HTR-8/SVneo (cell line): ENCODE measurements around the gene CENPK.
"Not testable (repeated sequence)": the region's sequence is repeated elsewhere in the genome, so short reads cannot be mapped to it uniquely, and the experiment has no call there.

Source experiments
- DNase-seq: peaks from one replicate; pipeline ENCODE4 v3.0.0; 2011; ENCODE audit warnings: low spot score, mixed read lengths; ENCODE audit not compliant: insufficient read length
- FAIRE-seq: peaks from 2 replicates; lab custom pipeline; 2011; peaks lifted over from hg19 to GRCh38; lab: Jason Lieb, UNC

Gene CENPK

DNA sequence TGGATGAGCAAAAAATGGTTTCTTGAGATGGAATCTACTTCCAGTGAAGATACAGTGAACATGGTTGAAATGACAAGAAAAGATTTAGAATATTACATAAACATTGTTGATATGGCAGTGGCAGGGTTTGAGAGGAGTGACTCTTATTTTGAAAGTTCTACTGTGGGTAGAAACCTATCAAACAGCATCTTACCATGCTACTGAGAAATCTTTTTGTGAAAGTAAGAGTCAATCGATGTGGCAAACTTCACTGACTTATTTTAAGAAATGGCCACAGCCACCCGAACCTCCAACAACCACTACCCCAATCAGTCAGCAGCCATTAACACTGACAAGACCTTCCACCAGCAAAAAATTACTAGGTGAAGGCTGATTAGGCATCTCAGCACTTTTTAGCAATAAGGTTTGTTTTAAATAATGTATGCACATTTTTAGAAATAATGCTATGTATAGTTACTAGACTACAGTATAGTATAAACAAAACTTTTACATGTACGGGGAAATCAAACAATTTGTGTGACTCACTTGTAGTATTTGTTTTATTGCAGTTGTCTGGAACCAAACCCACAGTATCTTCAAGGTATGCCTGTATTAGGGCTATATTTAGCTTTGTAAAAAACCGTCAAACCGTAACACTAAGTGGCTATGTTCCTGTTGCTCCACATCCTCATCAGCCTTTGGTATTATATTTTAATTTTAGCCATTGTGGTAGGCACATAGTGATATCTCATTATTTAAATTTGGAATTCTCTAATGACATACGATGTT, 50.6 kb downstream of the CENPK start:
- FAIRE-seq (no peak), DNase-seq (no peak)

DNA sequence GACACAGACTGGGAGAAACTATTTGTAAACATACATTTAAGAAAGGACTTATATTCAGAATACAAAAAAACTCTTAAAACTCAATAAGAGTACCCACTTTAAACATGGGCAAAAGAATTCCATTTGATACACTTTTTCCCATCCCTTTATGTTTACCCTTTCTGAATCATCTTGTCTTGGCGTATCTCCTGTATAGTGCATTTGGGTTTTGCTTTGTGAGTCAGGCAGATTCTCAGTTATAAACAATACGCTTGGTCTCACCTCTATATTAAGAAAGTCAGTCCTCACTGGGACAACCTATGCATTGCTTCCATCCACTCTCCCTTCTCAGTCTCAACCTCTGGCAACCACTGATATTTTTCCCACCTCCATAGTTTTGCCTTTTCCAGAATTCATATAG, 54.0 kb downstream of the CENPK start:
- DNase-seq: no peak
- FAIRE-seq: no peak

DNA sequence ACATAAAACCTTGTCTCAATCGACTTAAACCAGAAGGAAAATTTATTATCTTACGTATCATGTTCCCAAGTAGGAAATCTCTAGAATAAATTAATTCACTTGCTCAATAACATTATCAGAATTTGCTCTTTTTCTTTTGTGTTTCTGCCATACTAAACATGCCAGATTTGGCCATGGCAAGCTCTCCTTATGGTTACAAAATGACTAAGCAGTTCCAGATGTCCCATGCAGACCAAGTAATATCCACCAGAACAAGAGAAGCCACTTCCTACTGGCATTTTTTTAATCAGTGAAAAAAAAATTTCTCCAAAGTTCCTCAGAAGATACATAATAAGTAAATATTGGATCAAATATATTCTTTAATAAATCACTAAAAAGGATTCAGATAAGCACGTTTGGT, 56.0 kb downstream of the CENPK start:
- FAIRE-seq (no peak), DNase-seq (no peak)

DNA sequence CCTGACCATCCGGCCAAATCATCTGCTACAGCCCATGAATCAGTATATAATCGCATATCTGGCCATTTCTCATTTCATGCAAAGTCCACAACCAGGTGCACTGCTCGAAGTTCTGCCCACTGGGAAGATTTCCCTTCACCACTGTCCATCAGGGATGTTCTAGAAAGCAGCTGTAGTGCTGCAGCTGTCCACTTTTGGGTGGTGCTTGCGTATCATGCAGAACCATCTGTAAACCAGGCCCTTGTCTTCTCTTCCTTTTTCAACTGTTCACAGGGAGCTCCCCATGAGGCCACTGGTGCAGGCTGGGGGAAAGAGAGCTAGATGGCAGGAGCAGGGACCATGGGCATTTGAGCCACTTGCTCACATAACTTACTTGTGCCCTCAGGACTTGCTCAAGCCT, 73.8 kb downstream of the CENPK start:
- no peak for FAIRE-seq
- DNase-seq: no peak

DNA sequence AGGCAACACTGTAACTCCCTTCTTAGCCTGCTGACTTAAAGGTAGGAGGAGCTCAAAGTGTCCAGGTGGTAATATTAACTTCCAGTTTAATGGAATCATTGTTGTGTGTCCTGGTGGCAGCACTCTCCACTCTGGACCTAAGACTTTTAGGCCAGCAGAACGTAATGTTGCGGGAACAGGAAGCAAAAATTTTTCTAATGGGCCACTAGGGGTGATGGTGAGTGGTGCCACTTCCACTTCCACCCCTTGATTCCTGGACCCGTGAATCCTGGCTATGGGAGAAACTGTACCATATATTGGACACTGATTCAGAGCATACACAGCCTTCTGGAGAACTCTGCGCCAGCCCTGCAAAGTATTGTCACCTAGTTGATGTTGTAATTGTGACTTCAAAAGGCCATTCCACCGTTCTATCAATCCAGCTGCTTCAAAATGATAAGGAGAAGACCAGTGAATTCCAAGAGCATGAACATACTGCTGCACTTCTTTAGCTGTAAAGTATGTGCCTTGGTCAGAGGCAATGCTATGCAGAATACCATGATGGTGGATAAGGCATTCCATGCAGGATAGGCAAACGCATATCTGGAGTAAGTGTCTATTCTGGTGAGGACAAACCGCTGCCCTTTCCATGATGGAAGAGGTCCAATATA, 74.8 kb downstream of the CENPK start:
- not testable (repeated sequence) for FAIRE-seq, DNase-seq

DNA sequence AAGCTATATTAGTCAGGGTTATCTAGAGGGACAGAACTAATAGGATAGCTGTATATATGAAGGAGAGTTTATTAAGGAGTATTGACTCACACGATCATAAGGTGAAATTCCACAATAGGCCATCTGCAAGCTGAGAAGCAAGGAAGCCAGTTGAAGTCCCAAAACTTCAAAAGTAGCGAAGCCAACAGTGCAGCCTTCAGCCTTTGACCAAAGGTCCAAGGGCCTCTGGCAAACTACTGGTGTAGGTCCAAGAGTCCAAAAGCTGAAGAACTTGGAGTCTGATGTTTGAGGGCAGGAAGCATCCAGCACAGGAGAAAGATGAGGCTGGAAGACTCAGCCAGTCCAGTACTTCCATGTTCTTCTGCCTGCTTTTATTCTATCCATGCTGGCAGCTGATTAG, 76.2 kb downstream of the CENPK start:
- not testable (repeated sequence) for DNase-seq, FAIRE-seq

DNA sequence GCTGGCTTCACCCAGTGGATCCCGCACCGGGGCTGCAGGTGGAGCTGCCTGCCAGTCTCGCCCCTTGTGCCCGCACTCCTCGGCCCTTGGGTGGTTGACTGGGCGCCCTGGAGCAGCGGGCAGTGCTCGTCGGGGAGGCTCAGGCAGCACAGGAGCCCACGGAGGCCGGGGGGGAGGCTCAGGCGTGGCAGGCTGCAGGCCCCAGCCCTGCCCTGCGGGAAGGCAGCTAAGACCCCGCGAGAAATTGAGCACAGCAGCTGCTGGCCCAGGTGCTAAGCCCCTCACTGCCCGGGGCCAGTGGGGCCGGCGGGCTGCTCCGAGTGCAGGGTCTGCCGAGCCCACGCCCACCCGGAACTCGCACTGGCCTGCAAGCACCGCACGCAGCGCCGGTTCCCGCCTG, 77.6 kb downstream of the CENPK start:
- FAIRE-seq (no peak), DNase-seq (no peak)

DNA sequence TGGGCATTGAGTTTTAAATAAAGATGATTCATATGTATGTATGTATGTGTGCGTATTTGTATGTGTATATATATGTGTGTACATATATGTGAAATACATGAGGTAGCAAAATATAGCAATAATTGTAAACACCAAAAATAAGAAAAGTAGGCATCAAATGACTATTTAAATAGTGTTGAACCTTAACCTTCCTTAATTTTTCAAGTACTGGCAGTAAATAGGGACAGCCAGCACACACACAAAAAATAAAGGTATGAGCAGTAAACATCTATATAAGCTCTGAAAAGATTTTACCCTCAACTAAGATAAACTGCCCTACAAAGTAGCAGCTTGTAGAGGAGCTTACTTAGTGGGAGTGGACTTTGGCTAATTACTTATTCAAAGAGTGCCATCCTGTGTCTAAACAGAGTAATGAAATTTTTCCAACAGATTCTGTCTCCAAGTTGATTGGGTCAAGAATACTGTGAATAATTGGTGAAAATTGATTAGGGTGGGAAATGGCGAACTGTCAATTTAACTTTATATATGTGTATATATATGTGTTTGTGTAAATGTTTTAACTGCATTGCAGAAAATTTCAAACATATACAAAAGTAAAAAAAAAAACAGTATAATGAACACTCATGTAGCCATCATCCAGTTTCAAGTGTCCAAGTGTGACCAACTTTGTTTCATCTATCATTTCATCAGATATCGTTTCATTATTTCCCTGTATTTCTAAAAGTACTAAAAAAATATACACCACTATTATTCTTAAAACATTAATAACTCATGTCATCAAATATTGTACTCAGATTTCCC, 79.2 kb downstream of the CENPK start:
- DNase-seq: peak; percentile 39
- no peak for FAIRE-seq

DNA sequence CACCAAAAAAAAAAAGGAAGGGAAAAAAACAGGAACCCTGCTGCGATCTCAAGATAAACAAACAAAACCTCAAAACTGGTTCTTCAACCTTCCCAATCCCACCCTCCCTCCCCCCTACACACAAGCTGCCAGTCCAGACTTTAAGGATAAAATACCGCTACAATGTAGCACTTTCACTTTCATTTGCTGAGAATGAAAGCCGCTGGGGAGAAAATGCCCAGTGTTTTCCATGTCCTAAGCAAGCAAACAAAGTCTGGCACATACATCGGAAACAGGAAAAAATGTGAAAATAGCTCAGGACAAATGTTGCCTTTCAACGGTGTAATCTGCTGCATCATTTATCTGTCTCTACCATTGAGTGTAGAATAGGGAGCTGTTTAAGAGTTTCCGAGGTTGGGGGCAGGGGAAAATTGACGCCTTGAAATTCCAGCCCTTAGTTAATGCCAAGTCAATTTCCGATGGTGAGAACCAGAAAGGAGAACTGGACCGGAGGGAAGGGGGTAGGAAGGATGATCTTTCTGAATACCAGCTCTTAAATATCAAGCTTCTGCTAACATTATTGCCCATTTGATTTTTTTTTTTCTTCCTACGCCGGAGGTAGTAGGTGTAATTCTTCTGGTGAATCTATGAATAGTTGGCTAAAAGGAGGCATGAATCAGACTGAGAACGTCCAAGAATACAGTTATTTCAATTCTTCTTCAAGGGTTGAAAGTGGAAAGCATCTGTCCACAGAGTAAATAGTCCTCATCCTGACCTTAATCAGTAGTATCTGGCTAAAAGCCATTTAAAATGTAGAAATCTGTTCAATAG, 80.0 kb downstream of the CENPK start:
- DNase-seq (peak; percentile 26), FAIRE-seq (peak; percentile 16)

DNA sequence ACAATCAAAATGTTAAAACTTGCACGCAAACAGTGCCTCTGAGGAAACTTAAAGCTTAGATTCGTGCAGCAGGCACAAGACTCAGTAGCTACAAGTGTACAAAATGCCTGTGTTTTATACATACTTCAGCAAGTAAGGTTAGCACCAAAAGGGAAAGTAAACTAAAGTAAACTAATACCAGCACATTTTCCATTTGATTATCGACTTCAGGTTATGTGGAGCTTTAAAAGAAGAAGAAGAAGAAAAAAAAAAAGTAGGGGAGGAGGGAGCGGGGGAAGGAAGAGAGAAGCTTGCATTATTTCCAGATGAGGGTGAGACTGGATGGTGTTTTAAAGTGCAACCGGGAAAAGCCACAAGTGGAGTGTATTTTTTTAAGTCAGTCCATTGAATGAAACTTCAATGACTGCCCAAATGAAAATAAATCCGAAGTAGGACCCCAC, 80.7 kb downstream of the CENPK start:
- DNase-seq (no peak), FAIRE-seq (no peak)

DNA sequence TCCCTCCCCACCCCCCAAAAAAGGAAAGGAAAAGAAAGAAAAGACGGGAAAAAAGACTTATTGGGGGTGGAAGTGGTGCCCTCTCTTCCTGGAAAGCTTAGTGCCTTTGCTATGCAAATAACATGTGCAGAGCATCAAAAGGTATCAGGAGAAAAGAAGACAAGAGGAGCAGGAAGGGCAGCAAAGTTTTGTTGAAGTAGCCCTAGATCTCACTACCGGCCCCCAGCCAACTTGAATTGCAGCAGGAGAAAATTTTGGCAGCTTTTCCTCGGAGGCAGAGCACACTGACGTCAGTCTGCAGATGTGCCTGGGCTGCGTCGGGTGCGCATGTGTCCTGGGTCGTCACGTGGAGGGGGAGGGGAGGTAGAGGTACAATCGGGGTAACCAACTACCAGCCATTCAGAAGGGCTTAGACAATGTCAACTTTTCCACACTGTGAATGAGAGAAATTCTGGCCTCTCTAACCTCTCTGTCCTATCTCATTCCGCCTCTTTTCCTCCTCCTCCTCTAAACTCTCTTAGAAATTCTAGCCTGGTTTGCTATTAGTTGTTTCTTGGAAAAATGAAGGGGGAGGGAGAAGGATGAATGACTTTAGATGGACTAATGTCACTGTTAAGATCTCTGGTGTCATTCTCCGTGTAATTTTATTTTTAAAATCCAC, 81.2 kb downstream of the CENPK start, which contains the start of gene ADAMTS6:
ADAMTS6 (minus strand) TSS at position 286 of the 661 bp plus-strand sequence. CDS start 8,247 bp downstream, outside the sequence.
- FAIRE-seq: peak; percentile 95
- peak; percentile 76 for DNase-seq

DNA sequence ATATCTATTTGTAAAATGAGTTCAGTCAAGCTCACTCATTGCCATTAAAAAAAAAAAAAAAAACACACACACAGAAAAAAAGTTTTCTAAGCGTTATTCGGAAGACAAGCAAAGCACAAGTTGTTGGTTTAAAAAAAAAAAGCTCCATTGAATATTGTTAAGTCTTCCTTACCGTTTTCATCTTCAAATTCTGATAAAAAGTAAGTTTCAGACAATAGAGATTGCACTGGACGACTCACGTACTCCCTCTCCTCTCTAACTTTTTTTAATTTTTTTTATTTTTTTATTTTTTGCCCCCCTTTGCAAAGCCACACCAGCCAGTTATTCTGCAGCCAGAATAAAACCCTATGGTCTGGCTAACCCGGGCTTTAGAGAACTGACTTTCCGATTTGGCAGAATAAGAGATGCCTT, 81.8 kb downstream of the CENPK start:
- FAIRE-seq: no peak
- no peak for DNase-seq

DNA sequence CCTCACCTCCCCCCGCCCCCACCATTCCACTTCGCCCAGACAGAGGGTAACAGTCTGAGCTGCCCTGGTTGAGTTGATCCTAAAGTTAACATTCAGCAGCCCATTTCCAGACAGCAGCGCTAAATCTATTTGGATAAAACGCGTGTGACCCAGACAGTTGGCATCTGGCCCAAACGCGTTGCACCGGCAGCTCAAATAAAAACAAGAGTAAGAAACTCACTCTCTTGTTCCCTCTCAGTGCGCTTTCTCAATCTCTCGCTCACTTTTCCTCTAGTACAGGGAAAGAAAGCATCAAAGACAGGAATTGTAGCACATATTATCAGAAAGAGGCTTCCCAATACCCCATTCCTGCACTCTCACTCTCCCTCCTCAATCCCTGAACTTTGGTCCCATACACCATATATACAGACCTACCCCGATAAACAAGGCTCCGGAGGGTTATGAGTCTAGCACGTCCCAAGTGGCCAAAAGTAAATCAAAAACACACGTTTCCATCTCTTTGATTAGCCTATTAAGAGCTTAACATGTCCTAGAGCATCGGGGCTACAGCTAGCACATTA, 82.6 kb downstream of the CENPK start:
- DNase-seq: no peak
- peak; percentile 54 for FAIRE-seq

DNA sequence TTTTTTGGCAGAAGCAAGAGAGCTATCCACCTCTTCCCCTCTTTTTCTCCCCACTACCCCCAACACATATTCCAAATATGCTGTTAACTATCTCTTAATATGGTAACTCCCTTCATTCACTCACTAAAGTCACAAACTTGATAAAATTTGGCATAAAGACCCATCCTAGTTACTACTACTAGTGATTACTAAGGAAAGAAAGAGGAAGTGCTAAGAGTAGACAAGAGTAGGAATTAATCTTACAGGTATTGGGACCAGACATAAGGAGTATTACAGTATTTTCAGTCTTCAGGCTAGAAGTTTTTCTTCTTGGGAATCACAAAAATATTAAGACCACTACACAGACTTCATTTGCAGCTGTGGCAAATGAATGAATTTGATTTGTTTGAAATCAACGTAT, 83.4 kb downstream of the CENPK start:
- DNase-seq (no peak), FAIRE-seq (no peak)

DNA sequence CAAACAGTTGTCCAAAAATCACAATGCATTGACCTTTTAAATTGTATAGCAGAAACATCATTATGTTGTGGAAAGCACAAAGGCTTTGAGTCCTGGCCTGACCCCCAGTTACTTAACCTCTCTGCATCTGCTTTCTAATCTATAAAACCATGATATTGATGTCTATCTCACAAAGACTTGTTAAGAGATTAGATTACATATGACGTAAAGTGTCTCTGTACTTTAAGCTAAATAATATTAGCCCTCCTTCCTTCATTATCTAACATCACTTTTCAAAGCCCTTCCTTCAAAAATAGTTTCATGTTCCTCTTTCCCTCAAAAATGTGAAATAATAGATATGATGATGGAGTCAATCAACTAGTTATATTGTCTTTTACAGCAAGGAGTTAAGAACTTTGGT, 84.6 kb downstream of the CENPK start:
- DNase-seq: no peak
- FAIRE-seq: no peak

DNA sequence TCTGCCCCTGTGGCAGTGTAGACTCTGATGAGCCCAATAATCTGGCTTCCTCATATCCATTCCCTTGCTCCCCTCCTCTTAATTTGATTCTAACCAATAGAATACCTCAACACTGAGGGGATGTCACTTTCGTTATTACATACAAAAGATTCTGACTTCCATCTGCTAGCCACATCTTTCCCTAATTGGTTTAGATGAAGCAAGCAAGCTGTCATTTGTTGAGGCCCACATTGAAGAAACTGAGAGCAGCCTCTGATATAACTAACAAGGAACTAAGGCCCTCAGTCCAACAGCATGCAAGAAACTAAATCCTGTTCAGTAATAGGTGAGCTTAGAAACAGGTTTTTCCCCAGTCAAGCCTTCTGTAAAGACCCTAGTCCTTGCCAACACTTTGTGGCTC, 87.1 kb downstream of the CENPK start:
- FAIRE-seq (no peak), DNase-seq (no peak)

DNA sequence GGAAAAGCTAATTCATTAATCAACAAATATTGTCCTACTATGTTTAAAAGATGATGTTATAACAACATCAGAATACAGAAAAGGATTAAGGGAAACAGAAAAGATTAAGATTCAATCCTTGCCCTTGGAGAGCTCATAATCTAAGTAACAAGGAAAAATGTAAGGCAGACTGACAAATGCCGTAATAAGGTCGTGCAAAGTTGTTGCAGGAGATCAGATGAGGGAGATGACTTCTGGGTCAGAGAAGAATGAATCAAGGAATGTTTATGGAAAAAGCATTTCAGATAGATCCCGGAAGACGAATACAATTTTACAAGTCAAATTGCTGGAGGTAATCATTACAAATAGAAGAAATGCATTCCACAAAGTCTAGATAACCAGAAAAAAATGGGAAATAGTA, 87.6 kb downstream of the CENPK start:
- FAIRE-seq (no peak), DNase-seq (no peak)

DNA sequence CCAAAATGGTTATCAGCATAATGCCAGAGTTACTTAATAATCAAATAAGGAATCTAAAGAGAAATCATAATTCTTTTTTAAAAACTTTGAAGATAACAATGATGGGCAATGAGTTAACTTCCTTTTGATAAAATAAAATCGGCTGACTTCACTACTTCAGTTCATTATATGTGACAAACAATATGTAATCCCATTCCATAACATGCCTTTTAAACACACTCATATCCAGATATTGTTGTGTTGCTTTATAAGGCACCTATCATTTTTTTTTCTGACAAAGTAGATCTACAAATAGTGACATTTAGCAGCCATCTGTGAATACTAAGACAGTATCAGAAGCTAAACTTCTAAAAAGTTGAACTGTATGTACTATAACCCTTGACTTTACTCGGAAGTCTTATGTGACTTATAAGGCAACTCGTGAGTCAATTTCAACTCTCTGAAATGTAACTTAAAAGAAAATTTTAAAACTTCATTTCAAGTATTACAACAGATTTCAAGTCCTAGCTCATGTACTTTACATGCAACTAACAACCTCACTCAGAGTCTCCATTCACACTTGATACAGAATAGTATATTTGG, 88.7 kb downstream of the CENPK start:
- DNase-seq: no peak
- FAIRE-seq: no peak

DNA sequence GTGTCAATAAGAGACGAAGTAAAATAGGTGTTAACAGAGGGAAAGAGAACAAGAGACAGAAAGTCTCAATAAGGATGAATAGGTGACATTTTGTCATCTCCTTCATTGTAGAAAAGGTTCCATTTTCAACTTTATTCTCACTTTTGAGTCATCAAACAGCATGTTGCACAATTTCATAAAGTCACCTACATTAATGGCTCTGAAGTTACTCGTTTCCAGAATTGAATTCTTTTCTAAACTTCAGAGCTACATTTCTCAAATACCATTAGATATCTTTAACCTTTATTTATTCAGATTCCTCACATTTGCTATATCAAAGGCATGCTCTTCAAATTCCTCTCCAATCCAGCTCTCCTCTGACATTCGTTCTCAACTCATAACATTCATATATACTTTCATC, 94.3 kb downstream of the CENPK start:
- no peak for DNase-seq
- no peak for FAIRE-seq
